Gastroesophageal sphincter (tissue), 4 donors: ENCODE data around the gene LRRC4B. TPM values are rescaled to one million over a fixed set of nuclear protein-coding genes. Genes with fewer than 3 reads are reported as not detected.

Experiments
- ATAC-seq: fragments of 150-250 bp; one replicate; pipeline ENCODE4 v1.9.1; 2016; ENCODE audit warnings: mild to moderate bottlenecking, moderate library complexity
- H3K27ac ChIP-seq, 4 donors: fragments of 200-600 bp; sonication (generic) in 3 of 4; 1 replicate in 3 of 4; 2 replicates in 1 of 4; pipeline ENCODE4 v1.5.1; 2016 to 2019
- H3K27me3 ChIP-seq: fragments of 200-600 bp; sonication (generic); one replicate; pipeline ENCODE4 v1.5.1; 2019
- H3K36me3 ChIP-seq, 2 donors: fragments of 200-600 bp; sonication (generic); one replicate each; pipeline ENCODE4 v1.5.1; 2019; ENCODE audit warnings: control low read depth in 1 of 2
- H3K4me1 ChIP-seq, 3 donors: fragments of 200-600 bp; sonication (generic); 1 replicate in 2 of 3; 2 replicates in 1 of 3; pipeline ENCODE4 v1.5.1; 2016 to 2019; ENCODE audit warnings: control low read depth in 2 of 3
- H3K4me3 ChIP-seq, 2 donors: fragments of 200-600 bp; sonication (generic); one replicate each; pipeline ENCODE4 v1.5.1; 2019; ENCODE audit warnings: mild to moderate bottlenecking in 1 of 2, moderate library complexity in 1 of 2
- H3K9me3 ChIP-seq, 3 donors: fragments of 200-600 bp; sonication (generic); one replicate each; pipeline ENCODE4 v1.5.1; 2017 to 2019; ENCODE audit warnings: control low read depth in 2 of 3
- EP300 ChIP-seq: sonication (generic); formaldehyde crosslinking; IDR thresholded peaks from one replicate; pipeline ENCODE4 v1.6.1; 2017; ENCODE audit warnings: antibody characterized with exemption, mild to moderate bottlenecking
- POLR2A ChIP-seq, 2 donors: fragments of 450-650 bp; IDR thresholded peaks; one replicate each; pipeline ENCODE4 v1.6.1; 2017; ENCODE audit warnings: antibody characterized with exemption in 2 of 2, mild to moderate bottlenecking in 2 of 2, moderate library complexity in 1 of 2
- POLR2AphosphoS5 ChIP-seq: sonication (generic); formaldehyde crosslinking; IDR thresholded peaks from one replicate; pipeline ENCODE4 v1.6.1; 2017; ENCODE audit warnings: antibody characterized with exemption
- whole genome bisulfite sequencing, 2 donors: methylation state at CpG; one replicate each; pipeline ENCODE4 v1.1.5; 2018; ENCODE audit warnings: low coverage in 1 of 2; 5-methylcytosine and 5-hydroxymethylcytosine counted together
- total RNA-seq, 4 donors: library from RNA; depleted of rRNA; stranded (reverse); fragments of >200 nt; gene quantifications; one replicate each; pipeline ENCODE4 v1.1.0, GENCODE V29; 2016
- TF ChIP-seq, protein P1 (sequence below), 4 experiments: fragments of 200-600 bp in 2 of 4; fragments of 450-650 bp in 2 of 4; sonication (generic) in 1 of 4; IDR thresholded peaks; one replicate each; pipeline ENCODE4 v1.5.1; 2017 to 2019; ENCODE audit warnings: antibody characterized with exemption in 4 of 4, mild to moderate bottlenecking in 2 of 4, moderate library complexity in 2 of 4

LRRC4B gene
- total RNA-seq, 4 donors from 2014 or later: 5.0 to 9.3 (median 7.6) TPM

GRCh38 chr19:50478901-50479715 is 89.1 kb downstream of the LRRC4B start:
- Histone ChIP-seq H3K9me3 (no peaks in the 10 kb centered on the region), H3K36me3 (peaks cover 0 to 61% of the 10 kb centered on the region in 2 donors), H3K27ac (no peak overlapping the region), H3K27me3 (no peaks in the 10 kb centered on the region), H3K4me3 (no peak overlapping the region), H3K4me1 (peaks cover 0 to 27% (median 13%) of the 10 kb centered on the region in 3 donors)
- no peak for TF ChIP-seq POLR2AphosphoS5
- TF ChIP-seq, protein P1, sequence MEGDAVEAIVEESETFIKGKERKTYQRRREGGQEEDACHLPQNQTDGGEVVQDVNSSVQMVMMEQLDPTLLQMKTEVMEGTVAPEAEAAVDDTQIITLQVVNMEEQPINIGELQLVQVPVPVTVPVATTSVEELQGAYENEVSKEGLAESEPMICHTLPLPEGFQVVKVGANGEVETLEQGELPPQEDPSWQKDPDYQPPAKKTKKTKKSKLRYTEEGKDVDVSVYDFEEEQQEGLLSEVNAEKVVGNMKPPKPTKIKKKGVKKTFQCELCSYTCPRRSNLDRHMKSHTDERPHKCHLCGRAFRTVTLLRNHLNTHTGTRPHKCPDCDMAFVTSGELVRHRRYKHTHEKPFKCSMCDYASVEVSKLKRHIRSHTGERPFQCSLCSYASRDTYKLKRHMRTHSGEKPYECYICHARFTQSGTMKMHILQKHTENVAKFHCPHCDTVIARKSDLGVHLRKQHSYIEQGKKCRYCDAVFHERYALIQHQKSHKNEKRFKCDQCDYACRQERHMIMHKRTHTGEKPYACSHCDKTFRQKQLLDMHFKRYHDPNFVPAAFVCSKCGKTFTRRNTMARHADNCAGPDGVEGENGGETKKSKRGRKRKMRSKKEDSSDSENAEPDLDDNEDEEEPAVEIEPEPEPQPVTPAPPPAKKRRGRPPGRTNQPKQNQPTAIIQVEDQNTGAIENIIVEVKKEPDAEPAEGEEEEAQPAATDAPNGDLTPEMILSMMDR (IDR thresholded peaks at IDR 0.05): peak in 1 of 4 experiments; percentile 28
- no peak for TF ChIP-seq EP300
- no peak for TF ChIP-seq POLR2A (IDR thresholded peaks at IDR 0.05)
- WGBS, 2 donors: 55 to 64% methylated on average over 7 to 8 of the region's 19 CpGs
- ATAC-seq: no peak

- H3K27ac ChIP-seq: no peak overlapping the region
- H3K27me3 ChIP-seq: no peaks in the 10 kb centered on the region
- peaks cover 0 to 27% (median 13%) of the 10 kb centered on the region in 3 donors for H3K4me1 ChIP-seq
- ATAC-seq: no peak
- no peaks in the 10 kb centered on the region for H3K9me3 ChIP-seq
- no peak overlapping the region for H3K4me3 ChIP-seq
- 93 to 94% methylated on average over 2 to 5 of the region's 17 CpGs for WGBS, 2 donors
- peaks cover 0 to 49% of the 10 kb centered on the region in 2 donors for H3K36me3 ChIP-seq
- TF ChIP-seq POLR2AphosphoS5 (no peak), EP300 (no peak), POLR2A (IDR thresholded peaks at IDR 0.05) (no peak)
- TF ChIP-seq, protein P1 (IDR thresholded peaks at IDR 0.05): no peak
These were observed 90.3 kb downstream of the LRRC4B start for GRCh38 chr19:50477751-50478515.

DNA sequence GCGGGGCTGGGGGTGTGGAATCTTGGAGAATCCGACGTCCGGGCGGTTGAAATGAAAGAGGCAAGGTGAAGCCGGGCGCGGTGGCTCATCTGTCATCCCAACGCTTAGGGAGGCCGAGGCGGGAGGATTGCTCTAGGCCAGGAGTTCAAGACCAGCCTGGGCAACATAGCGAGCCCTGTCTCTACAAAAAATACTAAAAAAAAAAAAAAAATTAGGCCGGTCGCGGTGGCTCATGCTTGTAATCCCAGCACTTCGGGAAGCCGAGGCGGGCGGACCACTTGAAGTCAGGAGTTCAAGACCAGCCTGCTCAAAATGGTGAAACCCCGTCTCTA is 91.4 kb downstream of the LRRC4B start:
- H3K36me3 ChIP-seq: peaks cover 0 to 38% of the 10 kb centered on the region in 2 donors
- H3K27me3 ChIP-seq: no peaks in the 10 kb centered on the region
- WGBS, 2 donors: 33% methylated on average over 12 of the region's 20 CpGs; no CpG with 5 or more reads in 1 of the 2 donors
- no peaks in the 10 kb centered on the region for H3K9me3 ChIP-seq
- H3K27ac ChIP-seq: peak overlapping the region in 3 of 4 donors; percentile 70 to 78 (median 76)
- H3K4me3 ChIP-seq: peak overlapping the region; percentile 46 to 86
- no peak for ATAC-seq
- H3K4me1 ChIP-seq: peaks cover 0 to 27% (median 13%) of the 10 kb centered on the region in 3 donors
- TF ChIP-seq EP300: no peak
- TF ChIP-seq POLR2A (IDR thresholded peaks at IDR 0.05): no peak
- TF ChIP-seq POLR2AphosphoS5: no peak
- TF ChIP-seq, protein P1 (IDR thresholded peaks at IDR 0.05): no peak

DNA sequence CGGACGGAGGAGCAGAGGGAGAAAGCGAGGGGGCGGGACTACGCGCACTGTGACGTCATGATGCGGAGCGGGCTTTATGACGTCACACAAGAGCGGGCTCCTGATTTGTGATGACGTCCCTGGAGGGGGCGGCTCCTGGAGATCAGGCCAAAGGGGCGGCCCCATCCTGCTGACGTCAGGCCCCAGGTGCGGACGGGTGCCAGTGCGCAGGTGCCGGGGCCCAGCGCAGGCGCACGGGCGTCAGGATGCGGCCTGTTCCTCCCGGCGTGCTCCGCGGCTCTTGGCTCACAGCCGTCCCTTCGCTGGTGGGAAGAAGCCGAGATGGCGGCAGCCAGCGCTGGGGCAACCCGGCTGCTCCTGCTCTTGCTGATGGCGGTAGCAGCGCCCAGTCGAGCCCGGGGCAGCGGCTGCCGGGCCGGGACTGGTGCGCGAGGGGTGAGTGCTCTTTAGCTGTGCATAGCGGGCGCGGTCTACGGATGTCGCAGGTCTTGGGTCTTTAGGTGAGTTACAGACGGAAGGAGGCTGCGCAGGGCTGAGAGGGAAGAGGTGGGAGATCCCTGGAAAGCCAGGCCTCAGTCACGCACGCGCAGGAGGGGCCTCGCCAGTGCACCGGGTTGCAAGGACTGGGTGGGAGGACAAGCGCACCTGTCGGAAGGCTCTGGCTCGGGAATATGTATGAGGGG is 91.9 kb downstream of the LRRC4B start, which contains the start of the genes EMC10 and GARIN5A:
Gene EMC10, plus strand, starts transcription at position 284 of the 683 bp plus-strand sequence. Its CDS starts 38 bp downstream, at position 322.
Gene GARIN5A, minus strand, starts transcription at position 625 of the 683 bp plus-strand sequence. Its CDS starts 460 bp downstream, at position 165.
- peaks cover 0 to 33% of the 10 kb centered on the region in 2 donors for H3K36me3 ChIP-seq

More for the DNA sequence above, 91.9 kb downstream of the LRRC4B start, which contains the start of the genes EMC10 and GARIN5A:
- Histone ChIP-seq H3K4me3 (peak within 1 kb of the TSS; percentile 46 to 86), H3K27ac (peak within 1 kb of the TSS in 3 of 4 donors; percentile 70 to 78 (median 76)), H3K9me3 (no peaks in the 10 kb centered on the region), H3K27me3 (no peaks in the 10 kb centered on the region), H3K4me1 (peaks cover 0 to 27% (median 13%) of the 10 kb centered on the region in 3 donors)
- TF ChIP-seq, protein P1 (IDR thresholded peaks at IDR 0.05): no peak
- TF ChIP-seq POLR2AphosphoS5: peak; percentile 57
- TF ChIP-seq POLR2A (IDR thresholded peaks at IDR 0.05): peak; percentile 35 to 51
- TF ChIP-seq EP300: no peak
- ATAC-seq: peak; percentile 96
- WGBS, 2 donors: 1% methylated on average over 15 of the region's 58 CpGs; no CpG with 5 or more reads in 1 of the 2 donors
